PC-3 (cell line): ENCODE measurements around the gene FTO. TPM values are rescaled to one million over a fixed set of nuclear protein-coding genes. Genes with fewer than 3 reads are reported as not detected.

Source experiments
- ATAC-seq: fragments of 200-7000 bp; cut with Tn5 transposase; 2 replicates; pipeline ENCODE4 v1.9.1; 2020; ENCODE audit warnings: mild to moderate bottlenecking, moderate library complexity
- BruUV-seq: library from RNA; stranded (reverse); fragments of 400-500 nt; replicated peaks from 2 replicates; lab custom pipeline; 2021; lab: Mats Ljungman, UMichigan
- CTCF ChIA-PET: fragments of 300-600 bp; sonication (Branson Sonifier 250); formaldehyde crosslinking; loops from one replicate; lab custom pipeline; 2022; ENCODE audit warnings: antibody characterized with exemption; lab: Charles Lee
- POLR2A ChIA-PET: fragments of 300-600 bp; sonication (Branson Sonifier 250); formaldehyde crosslinking; loops from one replicate; lab custom pipeline; 2022; ENCODE audit warnings: antibody characterized with exemption; ENCODE audit not compliant: unreplicated experiment; lab: Charles Lee
- DNase-seq: peaks from one replicate; pipeline ENCODE4 v3.0.0-alpha.2; 2015
- H2AFZ ChIP-seq: fragments of 300-600 bp; sonication (generic); 2 replicates; pipeline ENCODE4 v1.6.0; 2016; ENCODE audit warnings: antibody characterized with exemption, low read length
- H3F3A ChIP-seq: fragments of 300-600 bp; sonication (generic); one replicate; pipeline ENCODE4 v1.6.0; 2017; ENCODE audit warnings: antibody characterized with exemption, low read length, control low read depth, mild to moderate bottlenecking; ENCODE audit not compliant: unreplicated experiment
- H3K27ac ChIP-seq: fragments of 300-600 bp; sonication (generic); 2 replicates; pipeline ENCODE4 v1.5.1; 2016; ENCODE audit warnings: mild to moderate bottlenecking, low read length
- H3K27me3 ChIP-seq: fragments of 300-600 bp; sonication (generic); 2 replicates; pipeline ENCODE4 v1.6.1; 2016; ENCODE audit warnings: low read length, mixed read lengths
- H3K36me3 ChIP-seq: fragments of 300-600 bp; sonication (generic); 2 replicates; pipeline ENCODE4 v1.6.1; 2016; ENCODE audit warnings: low read depth, mixed run types, low read length, mixed read lengths
- H3K4me1 ChIP-seq: fragments of 300-600 bp; sonication (generic); 2 replicates; pipeline ENCODE4 v1.5.1; 2016; ENCODE audit warnings: low read length; ENCODE audit not compliant: insufficient read depth
- H3K4me2 ChIP-seq: fragments of 300-600 bp; sonication (generic); 2 replicates; pipeline ENCODE4 v1.6.0; 2016; ENCODE audit warnings: low read length
- H3K4me3 ChIP-seq: fragments of 300-600 bp; sonication (generic); 2 replicates; pipeline ENCODE4 v1.5.1; 2016; ENCODE audit warnings: mild to moderate bottlenecking, low read length, mixed read lengths
- H3K79me2 ChIP-seq: fragments of 300-600 bp; sonication (generic); 2 replicates; pipeline ENCODE4 v1.6.1; 2017; ENCODE audit warnings: low read length, mixed read lengths
- H3K9ac ChIP-seq: fragments of 300-600 bp; sonication (generic); 2 replicates; pipeline ENCODE4 v1.6.0; 2016; ENCODE audit warnings: mild to moderate bottlenecking, low read length
- H3K9me2 ChIP-seq: fragments of 300-600 bp; sonication (generic); replicated peaks from 2 replicates; pipeline ENCODE4 v1.6.1; 2016; ENCODE audit warnings: mixed run types, low read length, mixed read lengths
- H3K9me3 ChIP-seq: fragments of 300-600 bp; sonication (generic); 2 replicates; pipeline ENCODE4 v1.6.1; 2016; ENCODE audit warnings: low read length, mixed read lengths
- H4K20me1 ChIP-seq: fragments of 300-600 bp; sonication (generic); 2 replicates; pipeline ENCODE4 v1.6.1; 2016; ENCODE audit warnings: low read length, mixed read lengths
- EZH2phosphoT487 ChIP-seq: fragments of 300-600 bp; sonication (generic); IDR thresholded peaks from 2 replicates; pipeline ENCODE4 v1.6.1; 2018; ENCODE audit warnings: mild to moderate bottlenecking, antibody characterized with exemption, low read length, borderline replicate concordance
- intact Hi-C: fragments of 100-400 bp; cut with micrococcal nuclease; formaldehyde crosslinking; loops from 2 replicates; pipeline ENCODE4 v1.9.0; 2023
- total RNA-seq: library from RNA; depleted of rRNA; stranded (reverse); fragments of >200 nt; gene quantifications from 2 replicates; pipeline ENCODE4 v1.2.3, GENCODE V29; 2014; rRNA removed

The FTO gene
- total RNA-seq, 1 experiment from 2014 or later = 27.0 TPM

DNA sequence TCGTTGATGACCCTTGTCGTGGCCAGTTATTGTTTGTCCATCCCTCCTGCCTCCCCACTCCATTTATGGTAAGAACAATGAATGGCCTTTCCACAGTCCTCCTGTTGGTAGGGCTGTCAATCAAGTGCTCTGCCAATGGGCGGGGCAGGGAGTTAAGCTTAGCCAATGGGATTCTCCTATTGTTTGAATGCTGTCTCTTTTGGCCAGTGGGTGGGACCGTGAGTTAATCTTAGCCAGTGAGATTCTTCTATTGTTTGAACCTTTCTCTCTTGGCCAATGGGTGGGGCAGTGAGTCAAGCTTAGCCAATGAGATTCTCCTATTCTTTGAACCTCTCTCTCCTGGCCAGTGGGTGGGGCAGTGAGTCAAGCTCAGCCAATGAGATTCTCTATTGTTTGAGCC is 497.2 kb downstream of the FTO start:
- no peaks in the 10 kb centered on the region for H4K20me1 ChIP-seq
- peaks cover 9% of the 10 kb centered on the region; the same call in 1 of the 2 replicates for H3K27me3 ChIP-seq
- no peak overlapping the region for H2AFZ ChIP-seq
- ChIA-PET CTCF (no interaction called here), POLR2A (no interaction called here)
- no peak for DNase-seq
- H3K27ac ChIP-seq = no peak overlapping the region
- BruUV-seq = no TSS peak
- ATAC-seq = no peak
- H3F3A ChIP-seq = no peaks in the 10 kb centered on the region
- no peaks in the 10 kb centered on the region for H3K4me1 ChIP-seq
- H3K9ac ChIP-seq = no peak overlapping the region
- no peak overlapping the region for H3K4me2 ChIP-seq
- no peaks in the 10 kb centered on the region for H3K9me2 ChIP-seq
- no peaks in the 10 kb centered on the region for H3K9me3 ChIP-seq
- H3K79me2 ChIP-seq = no peaks in the 10 kb centered on the region
- intact Hi-C loops = no loop called here
- no peak overlapping the region for H3K4me3 ChIP-seq
- no peaks in the 10 kb centered on the region for H3K36me3 ChIP-seq
- TF ChIP-seq EZH2phosphoT487 = no peak

Other genes with a start within 250 kb of the FTO start
- 13.2 and 32.5 TPM in 2 replicates for gene AKTIP, start 200.9 kb upstream of the FTO start, total RNA-seq
- gene RPGRIP1L, start 297 bp upstream of the FTO start, total RNA-seq = 3.8 and 4.6 TPM in 2 replicates